ENCODE data around the gene MAP1LC3A.

MAP1LC3A gene

DNA sequence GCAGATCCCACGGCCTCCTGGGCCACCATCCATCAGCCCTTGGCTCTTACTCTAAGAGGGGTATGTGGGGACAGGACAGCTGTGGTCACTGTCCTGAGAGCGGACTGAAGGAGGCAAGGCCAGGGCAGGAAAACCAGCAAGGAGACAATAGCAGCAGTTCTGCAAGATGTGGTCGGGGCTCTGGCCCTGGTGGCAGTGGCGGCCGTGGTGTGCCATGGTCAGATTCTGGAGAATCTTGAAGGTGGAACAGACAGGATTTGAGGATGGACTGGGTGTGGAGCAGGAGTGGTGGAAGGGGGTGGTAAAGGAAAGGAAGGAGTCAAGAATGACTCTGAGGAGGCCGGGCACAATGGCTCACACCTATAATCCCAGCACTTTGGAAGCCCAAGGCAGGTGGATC is 5.9 kb upstream of the MAP1LC3A start:
- no peak for DNase-seq (ENCODE audit: low read depth)
- no peak overlapping the region for H3K4me3 ChIP-seq (ENCODE audit: low read depth, low read length)
- TF ChIP-seq, protein P1, sequence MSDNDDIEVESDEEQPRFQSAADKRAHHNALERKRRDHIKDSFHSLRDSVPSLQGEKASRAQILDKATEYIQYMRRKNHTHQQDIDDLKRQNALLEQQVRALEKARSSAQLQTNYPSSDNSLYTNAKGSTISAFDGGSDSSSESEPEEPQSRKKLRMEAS (IDR thresholded peaks at IDR 0.05; ENCODE audit: low read depth, low read length), result no peak
- TF ChIP-seq, protein P2, sequence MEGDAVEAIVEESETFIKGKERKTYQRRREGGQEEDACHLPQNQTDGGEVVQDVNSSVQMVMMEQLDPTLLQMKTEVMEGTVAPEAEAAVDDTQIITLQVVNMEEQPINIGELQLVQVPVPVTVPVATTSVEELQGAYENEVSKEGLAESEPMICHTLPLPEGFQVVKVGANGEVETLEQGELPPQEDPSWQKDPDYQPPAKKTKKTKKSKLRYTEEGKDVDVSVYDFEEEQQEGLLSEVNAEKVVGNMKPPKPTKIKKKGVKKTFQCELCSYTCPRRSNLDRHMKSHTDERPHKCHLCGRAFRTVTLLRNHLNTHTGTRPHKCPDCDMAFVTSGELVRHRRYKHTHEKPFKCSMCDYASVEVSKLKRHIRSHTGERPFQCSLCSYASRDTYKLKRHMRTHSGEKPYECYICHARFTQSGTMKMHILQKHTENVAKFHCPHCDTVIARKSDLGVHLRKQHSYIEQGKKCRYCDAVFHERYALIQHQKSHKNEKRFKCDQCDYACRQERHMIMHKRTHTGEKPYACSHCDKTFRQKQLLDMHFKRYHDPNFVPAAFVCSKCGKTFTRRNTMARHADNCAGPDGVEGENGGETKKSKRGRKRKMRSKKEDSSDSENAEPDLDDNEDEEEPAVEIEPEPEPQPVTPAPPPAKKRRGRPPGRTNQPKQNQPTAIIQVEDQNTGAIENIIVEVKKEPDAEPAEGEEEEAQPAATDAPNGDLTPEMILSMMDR (IDR thresholded peaks at IDR 0.05; ENCODE audit: low read depth, low read length), result no peak
- TF ChIP-seq MYC (IDR thresholded peaks at IDR 0.05; ENCODE audit: low read depth, low read length), result no peak
- no peak for TF ChIP-seq POLR2A (IDR thresholded peaks at IDR 0.05; ENCODE audit: extremely low read depth, insufficient read length)

DNA sequence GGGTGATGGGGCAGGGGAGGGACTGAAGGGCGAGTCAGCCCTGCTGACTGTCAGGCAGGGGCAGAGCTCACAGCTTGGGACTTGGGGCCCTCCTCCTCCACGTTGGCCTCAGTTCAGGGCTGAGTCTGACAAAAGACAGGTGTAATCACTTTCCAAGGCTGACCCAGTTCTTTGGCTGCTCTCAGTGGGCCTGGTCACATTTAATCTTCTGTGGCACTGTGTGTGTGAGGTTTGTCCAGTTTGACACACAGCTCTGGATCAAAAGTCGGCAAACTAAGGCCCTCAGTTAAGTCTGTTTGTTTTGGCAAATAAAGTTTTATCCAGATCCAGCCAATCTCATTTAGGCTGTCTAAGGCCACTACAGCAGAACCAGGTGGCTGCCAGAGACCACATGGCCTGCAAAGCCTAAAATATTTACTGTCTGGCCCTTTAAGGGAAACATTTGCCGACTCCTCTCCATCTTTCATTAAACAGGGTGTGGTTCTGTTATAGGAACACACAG is 5.1 kb upstream of the MAP1LC3A start:
- no peak overlapping the region for H3K4me3 ChIP-seq (ENCODE audit: low read depth, low read length)
- no peak for DNase-seq (ENCODE audit: low read depth)
- TF ChIP-seq MYC (IDR thresholded peaks at IDR 0.05; ENCODE audit: low read depth, low read length) (no peak), POLR2A (IDR thresholded peaks at IDR 0.05; ENCODE audit: extremely low read depth, insufficient read length) (no peak)
- TF ChIP-seq, protein P2 (IDR thresholded peaks at IDR 0.05; ENCODE audit: low read depth, low read length), result no peak
- TF ChIP-seq, protein P1 (IDR thresholded peaks at IDR 0.05; ENCODE audit: low read depth, low read length), result no peak

DNA sequence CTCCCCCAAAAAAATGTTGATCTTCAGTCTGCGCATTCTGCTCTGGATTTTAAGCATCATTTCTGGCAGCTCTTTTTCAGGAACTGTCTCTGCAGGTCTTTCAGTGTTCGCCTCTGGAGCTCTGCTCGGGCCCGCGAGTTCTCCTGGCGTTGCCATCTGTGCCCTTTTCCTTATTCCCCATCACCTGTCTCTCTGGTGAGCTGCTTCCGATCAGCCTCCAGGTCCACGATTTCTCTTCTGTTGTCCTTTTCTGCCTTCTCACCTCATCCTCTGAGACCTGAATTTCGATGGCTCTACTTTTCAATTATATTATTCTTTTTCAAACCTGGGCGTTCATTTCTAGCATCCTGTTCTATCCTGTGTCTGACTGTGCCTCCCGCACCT is 590 bp upstream of the MAP1LC3A start:
- H3K4me3 ChIP-seq (ENCODE audit: low read depth, low read length), result no peak overlapping the region
- TF ChIP-seq POLR2A (IDR thresholded peaks at IDR 0.05; ENCODE audit: extremely low read depth, insufficient read length) (no peak), MYC (IDR thresholded peaks at IDR 0.05; ENCODE audit: low read depth, low read length) (no peak)
- TF ChIP-seq, protein P1 (IDR thresholded peaks at IDR 0.05; ENCODE audit: low read depth, low read length), result no peak
- TF ChIP-seq, protein P2 (IDR thresholded peaks at IDR 0.05; ENCODE audit: low read depth, low read length), result no peak
- no peak for DNase-seq (ENCODE audit: low read depth)

DNA sequence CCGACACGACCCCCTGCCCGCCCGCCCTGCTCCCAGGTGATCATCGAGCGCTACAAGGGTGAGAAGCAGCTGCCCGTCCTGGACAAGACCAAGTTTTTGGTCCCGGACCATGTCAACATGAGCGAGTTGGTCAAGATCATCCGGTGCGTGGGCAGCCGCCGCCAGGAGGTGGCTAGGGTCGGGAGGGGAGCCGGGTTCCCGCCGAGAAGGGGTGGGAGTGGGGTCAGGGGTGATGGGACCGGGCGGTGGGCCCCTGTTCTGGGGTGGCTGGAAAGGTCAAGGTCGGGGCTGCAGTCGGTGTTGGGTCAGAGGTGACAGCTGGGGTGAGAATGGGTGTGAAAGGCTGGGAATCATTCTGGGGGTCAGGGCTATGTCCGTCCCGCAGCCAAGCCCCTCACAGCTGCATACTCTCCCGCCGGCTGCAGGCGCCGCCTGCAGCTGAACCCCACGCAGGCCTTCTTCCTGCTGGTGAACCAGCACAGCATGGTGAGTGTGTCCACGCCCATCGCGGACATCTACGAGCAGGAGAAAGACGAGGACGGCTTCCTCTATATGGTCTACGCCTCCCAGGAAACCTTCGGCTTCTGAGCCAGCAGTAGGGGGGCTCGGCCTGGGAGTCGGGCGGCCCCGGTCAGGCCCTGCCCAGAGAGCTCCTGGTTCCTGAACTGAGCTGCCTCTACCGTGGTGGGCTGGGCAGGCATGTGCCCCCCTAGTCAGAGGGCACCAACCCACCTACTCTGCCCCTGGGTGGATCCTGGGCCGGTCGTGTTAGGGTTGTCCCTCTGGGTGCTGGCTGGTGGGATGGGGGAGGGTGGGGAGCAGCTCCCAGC is 1.0 kb downstream of the MAP1LC3A start:
- TF ChIP-seq, protein P1 (IDR thresholded peaks at IDR 0.05; ENCODE audit: low read depth, low read length), result no peak
- TF ChIP-seq MYC (IDR thresholded peaks at IDR 0.05; ENCODE audit: low read depth, low read length) (no peak), POLR2A (IDR thresholded peaks at IDR 0.05; ENCODE audit: extremely low read depth, insufficient read length) (no peak)
- TF ChIP-seq, protein P2 (IDR thresholded peaks at IDR 0.05; ENCODE audit: low read depth, low read length), result no peak
- no peak for DNase-seq (ENCODE audit: low read depth)
- no peak overlapping the region for H3K4me3 ChIP-seq (ENCODE audit: low read depth, low read length)

DNA sequence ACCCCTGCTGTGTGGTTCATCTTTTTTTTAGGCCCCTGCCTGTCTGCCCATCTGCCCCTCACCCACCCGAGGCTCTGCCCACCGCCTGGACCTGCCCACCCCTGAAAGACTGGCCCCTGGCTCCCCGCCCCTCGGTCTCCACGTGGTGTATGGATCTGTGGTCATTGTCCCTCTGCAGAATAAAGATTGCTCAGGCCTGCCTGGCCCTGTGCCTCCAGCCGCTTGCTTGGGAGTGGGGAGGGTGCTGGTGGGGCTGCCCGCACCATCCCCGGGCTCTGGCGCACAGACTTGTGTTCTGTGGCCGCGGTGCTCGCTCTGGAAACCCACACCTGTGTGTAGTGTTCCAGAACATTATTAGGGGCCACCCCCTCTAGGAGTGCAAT is 1.6 kb downstream of the MAP1LC3A start:
- TF ChIP-seq POLR2A (IDR thresholded peaks at IDR 0.05; ENCODE audit: extremely low read depth, insufficient read length) (no peak), MYC (IDR thresholded peaks at IDR 0.05; ENCODE audit: low read depth, low read length) (no peak)
- TF ChIP-seq, protein P2 (IDR thresholded peaks at IDR 0.05; ENCODE audit: low read depth, low read length), result no peak
- TF ChIP-seq, protein P1 (IDR thresholded peaks at IDR 0.05; ENCODE audit: low read depth, low read length), result no peak
- DNase-seq (ENCODE audit: low read depth), result no peak
- no peak overlapping the region for H3K4me3 ChIP-seq (ENCODE audit: low read depth, low read length)
